Transverse colon (tissue), 4 donors: ENCODE measurements around the gene NLGN4X.

ENCODE experiments used
- EP300 ChIP-seq: sonication (generic); formaldehyde crosslinking; IDR thresholded peaks from one replicate; pipeline ENCODE4 v1.6.1; 2017; ENCODE audit warnings: antibody characterized with exemption, low read depth
- POLR2A ChIP-seq: fragments of 450-650 bp; IDR thresholded peaks from one replicate; pipeline ENCODE4 v1.6.1; 2016; ENCODE audit warnings: antibody characterized with exemption, mild to moderate bottlenecking, moderate library complexity
- POLR2AphosphoS5 ChIP-seq, 3 donors: sonication (generic); formaldehyde crosslinking; IDR thresholded peaks; one replicate each; pipeline ENCODE4 v1.6.1; 2016; ENCODE audit warnings: antibody characterized with exemption in 3 of 3
- TF ChIP-seq, protein P1 (sequence below), 5 experiments: fragments of 200-600 bp in 3 of 5; fragments of 450-650 bp in 2 of 5; sonication (generic) in 3 of 5; IDR thresholded peaks; 1 replicate in 2 of 5; 2 replicates in 3 of 5; pipeline ENCODE4 v1.5.1; 2016 to 2017; ENCODE audit warnings: antibody characterized with exemption in 5 of 5, inconsistent platforms in 3 of 5, mild to moderate bottlenecking in 2 of 5, moderate library complexity in 1 of 5

GRCh38 chrX:5957506-5957905 lies 271.2 kb downstream of the NLGN4X start:
- TF ChIP-seq, protein P1, sequence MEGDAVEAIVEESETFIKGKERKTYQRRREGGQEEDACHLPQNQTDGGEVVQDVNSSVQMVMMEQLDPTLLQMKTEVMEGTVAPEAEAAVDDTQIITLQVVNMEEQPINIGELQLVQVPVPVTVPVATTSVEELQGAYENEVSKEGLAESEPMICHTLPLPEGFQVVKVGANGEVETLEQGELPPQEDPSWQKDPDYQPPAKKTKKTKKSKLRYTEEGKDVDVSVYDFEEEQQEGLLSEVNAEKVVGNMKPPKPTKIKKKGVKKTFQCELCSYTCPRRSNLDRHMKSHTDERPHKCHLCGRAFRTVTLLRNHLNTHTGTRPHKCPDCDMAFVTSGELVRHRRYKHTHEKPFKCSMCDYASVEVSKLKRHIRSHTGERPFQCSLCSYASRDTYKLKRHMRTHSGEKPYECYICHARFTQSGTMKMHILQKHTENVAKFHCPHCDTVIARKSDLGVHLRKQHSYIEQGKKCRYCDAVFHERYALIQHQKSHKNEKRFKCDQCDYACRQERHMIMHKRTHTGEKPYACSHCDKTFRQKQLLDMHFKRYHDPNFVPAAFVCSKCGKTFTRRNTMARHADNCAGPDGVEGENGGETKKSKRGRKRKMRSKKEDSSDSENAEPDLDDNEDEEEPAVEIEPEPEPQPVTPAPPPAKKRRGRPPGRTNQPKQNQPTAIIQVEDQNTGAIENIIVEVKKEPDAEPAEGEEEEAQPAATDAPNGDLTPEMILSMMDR (IDR thresholded peaks at IDR 0.05): no peak
- TF ChIP-seq POLR2A: no peak
- TF ChIP-seq POLR2AphosphoS5 (IDR thresholded peaks at IDR 0.05): no peak
- no peak for TF ChIP-seq EP300
